Head of caudate nucleus (tissue), 42 donors: Measurements from ENCODE around the gene PIN4.
"Not testable (repeated sequence)": the region's sequence is repeated elsewhere in the genome, so short reads cannot be mapped to it uniquely, and the experiment has no call there.

Experiments
- DNase-seq, 42 donors: peaks; one replicate each; pipeline versions ENCODE4 v3.0.0 to v3.0.0-alpha.2; 2020 to 2021; ENCODE audit warnings: mixed read lengths in 7 of 42
- intact Hi-C: fragments of 100-400 bp; cut with DNase I; formaldehyde crosslinking; loops from one replicate; pipeline ENCODE4 v1.15.0; 2022

The PIN4 gene

GRCh38 chrX:72180539-72180938, 1.0 kb upstream of the PIN4 start:
- intact Hi-C loops: loop anchor here (2.0 kb wide), 1 partner anchor 48 kb away; no protein-coding TSS in a partner anchor
- DNase-seq: no peak

DNA sequence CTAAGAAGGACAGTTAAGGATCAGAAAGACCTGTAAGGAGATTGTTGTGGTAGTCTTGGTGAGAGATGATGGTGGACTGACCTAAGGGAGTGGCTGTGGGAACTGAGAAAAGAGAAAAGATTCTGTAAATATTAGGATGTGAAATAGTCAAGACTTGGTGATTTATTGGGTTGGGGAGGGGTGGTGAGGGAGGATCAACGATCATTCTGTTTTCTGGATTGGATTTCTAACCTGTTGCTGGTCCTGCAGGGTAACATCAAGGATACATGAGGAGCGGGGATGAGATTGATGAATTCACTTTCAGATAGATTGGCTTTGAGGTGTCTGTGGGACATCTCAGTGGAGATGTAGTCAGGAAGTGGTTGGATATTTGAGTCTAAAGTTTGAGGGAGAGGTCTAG, 1.4 kb downstream of the PIN4 start:
- no peak for DNase-seq
- intact Hi-C loops: no loop called here

DNA sequence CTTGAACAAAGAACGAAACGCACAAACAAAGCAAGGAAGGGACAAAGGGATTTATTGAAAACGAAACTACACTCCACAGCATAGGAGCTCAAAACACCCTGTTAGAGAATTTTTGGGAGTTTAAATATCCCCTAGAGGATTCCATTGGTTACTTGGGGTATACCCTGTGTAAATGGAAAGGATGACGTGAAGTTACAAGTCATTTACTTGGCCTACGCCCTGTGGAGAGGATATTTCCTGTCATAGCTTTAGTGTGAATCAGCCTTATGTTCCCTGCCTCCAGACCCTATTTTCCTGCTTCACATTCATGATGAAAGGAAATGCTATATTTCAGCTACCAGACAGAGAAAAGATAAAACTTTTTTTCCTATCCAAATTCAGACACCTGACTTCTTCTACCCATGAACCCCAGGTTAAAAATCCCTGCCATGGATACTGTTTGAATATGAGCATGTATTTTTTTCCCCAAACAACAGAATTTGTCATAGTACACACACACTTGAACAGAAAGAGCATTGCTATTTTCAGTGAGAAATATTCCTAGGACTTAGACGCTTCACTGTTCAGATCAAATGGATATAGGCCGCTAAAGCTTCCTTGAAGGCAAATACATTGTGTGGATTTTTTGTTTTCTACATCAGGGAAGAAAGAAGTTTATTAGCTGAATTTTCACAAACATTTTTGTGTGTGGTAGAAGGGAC, 20.4 kb downstream of the PIN4 start:
- intact Hi-C loops: no loop called here

GRCh38 chrX:72202792-72203401, 21.3 kb downstream of the PIN4 start:
- intact Hi-C loops: no loop called here
- no peak for DNase-seq

More for the DNA sequence above, 20.4 kb downstream of the PIN4 start:
- DNase-seq: no peak

DNA sequence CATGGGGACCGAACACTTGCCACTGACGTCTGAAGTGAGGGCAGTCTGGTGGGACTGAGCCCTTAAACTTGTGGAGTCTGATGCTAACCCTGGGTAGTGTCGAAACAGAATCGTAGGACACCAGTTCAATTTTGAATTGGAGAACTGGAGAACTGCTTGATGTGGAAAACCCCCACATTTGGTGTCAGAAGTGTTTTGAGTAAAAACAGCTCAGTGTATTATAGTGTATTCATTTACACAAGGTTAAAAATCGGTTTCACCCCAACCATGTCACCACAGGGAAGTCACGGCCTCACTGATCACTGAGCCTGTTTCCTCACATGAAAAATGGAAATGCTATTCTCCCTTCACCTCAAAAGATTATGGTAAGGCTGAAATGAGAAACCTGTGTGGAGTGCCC, 21.9 kb downstream of the PIN4 start:
- intact Hi-C loops: no loop called here
- no peak for DNase-seq

DNA sequence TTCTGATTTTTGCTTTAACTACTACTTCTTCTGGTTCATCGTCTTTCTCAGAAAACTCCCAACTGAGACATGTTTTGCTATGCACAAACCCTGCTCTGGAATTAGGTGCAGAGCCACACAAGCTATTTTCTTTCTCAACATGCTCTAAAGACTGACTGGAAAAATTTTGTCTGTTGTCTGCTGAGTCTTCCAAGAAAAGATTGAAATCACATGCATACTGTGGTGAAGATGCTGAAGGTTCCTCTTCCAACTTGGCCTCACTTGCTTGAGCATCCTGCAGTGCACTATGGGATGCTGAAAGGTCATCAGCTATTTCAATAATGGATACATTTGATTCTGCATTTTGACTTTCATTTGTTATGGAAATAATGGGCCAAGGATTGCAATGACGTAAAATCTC, 24.1 kb downstream of the PIN4 start:
- no peak for DNase-seq

GRCh38 chrX:72207366-72207765, 25.8 kb downstream of the PIN4 start:
- intact Hi-C loops: no loop called here
- DNase-seq: no peak

More for the DNA sequence above, 24.1 kb downstream of the PIN4 start:
- intact Hi-C loops: no loop called here

DNA sequence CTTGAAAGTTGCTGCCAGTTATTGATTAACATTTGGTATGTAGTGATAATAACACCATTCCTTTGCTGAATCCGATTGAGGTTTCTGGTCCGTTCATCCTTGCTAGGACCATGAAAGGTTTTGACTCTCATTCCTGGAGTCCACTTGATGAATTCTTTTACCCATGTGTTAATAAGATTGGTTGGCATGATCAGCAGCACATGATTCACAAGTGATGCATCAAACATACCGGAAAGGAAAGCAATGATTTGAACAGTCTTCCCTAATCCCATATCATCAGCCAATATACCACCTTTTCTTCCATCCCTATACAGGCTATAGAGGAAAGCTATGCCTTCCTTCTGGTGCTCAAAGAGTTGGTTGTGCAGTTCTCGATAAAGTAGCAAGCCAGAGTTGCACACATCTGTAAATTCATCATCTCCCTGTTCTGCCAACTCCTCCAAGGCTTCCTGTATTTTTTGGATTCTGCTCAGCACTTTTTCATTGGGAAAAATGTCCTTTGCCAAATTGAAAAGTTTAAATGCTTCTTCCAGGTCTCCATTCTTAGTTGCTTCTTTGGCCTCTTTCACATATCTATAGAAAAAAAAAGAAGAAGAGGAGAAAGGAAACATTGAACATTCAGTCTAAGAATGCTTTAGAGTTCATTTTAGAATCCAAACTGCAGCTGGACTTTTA, 26.7 kb downstream of the PIN4 start:
- intact Hi-C loops: no loop called here
- no peak for DNase-seq

DNA sequence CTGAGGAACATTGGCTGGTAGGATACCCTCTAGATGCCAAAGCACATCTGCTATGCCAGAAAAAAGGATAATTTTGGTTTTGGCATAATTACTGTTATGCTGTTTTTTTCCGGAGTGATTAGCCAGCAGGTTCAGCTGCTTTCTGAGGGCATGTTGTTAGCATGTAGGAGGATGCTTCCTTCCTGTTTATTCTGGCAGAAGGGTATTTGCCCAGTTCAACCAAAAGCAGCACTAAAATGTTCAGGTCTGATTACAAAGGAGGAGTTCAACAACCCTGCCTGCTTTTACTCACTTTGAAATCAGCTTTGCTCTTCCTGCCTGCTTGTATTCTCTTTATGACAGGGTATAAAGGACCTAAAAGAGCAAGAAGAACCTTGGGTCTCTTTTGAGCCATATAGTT, 35.4 kb downstream of the PIN4 start:
- no peak for DNase-seq

GRCh38 chrX:72220375-72220774, 38.8 kb downstream of the PIN4 start:
- DNase-seq, intact Hi-C loops: not testable (repeated sequence)

More for the DNA sequence above, 35.4 kb downstream of the PIN4 start:
- intact Hi-C loops: no loop called here

DNA sequence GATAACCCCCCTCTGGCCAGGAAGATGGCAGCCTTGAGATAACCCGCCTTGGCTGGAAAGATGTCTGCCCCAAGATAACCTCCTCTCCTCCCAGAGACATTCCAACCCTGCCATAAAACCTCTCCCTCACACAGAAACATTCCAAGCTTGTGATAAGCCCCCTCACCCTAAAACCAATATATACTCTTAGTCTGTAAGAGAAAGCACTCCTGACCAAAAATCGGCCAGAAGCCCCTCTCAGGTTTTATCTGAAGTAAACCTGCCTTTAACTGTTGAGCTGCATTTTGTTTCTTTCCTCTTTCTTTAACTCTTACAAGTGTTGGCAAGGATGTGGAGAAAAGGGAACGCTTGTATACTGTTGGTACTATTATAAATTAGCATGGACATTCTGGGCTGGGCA, 48.7 kb downstream of the PIN4 start:
- DNase-seq: no peak
- intact Hi-C loops: no loop called here

DNA sequence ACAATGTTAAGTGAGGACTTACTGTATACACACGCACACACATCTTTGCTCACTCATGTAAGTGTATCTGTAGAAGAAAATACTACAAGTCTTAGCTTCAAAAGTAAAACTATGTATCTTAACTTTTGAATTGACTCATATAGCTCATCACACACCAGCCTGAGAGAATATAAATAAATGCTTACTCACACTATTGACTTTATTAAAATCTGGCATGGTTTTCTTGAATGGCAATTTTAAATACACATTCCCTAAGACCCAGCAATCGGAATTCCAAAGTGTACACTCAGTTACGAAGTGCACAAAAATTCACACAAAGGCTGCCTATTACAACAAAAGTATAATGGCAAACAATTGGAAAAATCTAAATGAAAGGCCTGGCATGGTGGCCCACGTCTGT, 55.3 kb downstream of the PIN4 start:
- DNase-seq: no peak
- intact Hi-C loops: no loop called here

DNA sequence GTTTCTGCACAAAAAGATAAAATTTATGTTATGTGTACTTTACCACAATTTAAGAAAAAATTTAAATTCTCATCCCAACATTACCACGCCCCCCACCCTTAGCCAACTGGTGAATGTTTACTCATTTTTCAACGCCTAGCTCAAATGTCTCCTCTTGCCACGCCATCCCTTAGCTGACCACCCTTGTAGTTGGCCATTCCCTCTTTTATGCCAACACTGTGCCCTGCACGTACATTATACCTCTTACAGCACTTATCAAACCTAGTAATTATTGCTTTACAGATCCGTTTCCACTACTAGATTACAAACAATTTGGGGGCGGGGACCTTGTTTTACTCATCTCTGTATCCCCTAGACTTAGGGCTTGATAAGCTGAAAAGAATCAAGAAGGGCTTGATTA, 56.6 kb downstream of the PIN4 start:
- intact Hi-C loops: no loop called here
- no peak for DNase-seq

DNA sequence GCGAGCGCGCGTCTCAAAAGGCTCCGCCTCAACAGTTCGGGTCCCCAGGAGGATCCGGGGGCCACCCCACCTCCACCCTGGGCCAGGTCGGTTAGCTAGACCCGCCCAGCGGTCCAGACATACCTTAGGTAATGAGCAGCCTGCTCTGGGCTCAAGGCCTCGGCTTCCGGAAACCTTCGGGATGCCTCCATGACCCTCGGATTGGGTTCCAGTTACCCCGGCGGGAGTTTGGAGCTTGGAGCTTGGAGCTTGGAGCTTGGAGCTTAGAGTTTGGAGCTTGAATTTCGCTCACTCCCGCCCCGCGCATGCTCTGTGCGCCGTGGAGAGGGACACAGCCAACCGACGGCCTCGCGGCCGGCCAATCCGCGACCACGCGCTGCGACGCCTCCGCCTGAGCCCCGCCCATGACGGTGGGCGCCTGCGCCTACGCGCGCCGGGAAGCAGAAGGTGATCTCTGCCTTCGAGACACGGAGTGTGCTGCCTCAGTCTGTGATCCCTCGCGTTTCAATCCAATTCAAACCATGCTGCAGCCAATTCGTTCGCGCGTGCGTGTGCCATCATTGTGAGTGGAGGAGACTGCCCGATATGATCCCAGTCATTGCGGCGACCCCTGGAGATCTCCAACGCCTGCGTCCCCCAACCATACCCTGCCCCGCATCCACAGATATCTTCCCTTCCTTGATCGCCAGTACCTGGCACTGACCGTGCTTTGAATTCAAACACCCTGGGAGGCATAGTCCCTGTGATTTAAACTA, 57.3 kb downstream of the PIN4 start, which contains the start of gene ERCC6L:
Gene ERCC6L (minus strand): TSS at position 307 of the 755 bp plus-strand sequence. CDS start 116 bp downstream, at position 191.
- intact Hi-C loops: no loop called here
- peak; percentile 69 to 93 (median 87) for DNase-seq

- intact Hi-C loops: no loop called here
- DNase-seq: no peak
Measured at GRCh38 chrX:72240976-72241375, 59.4 kb downstream of the PIN4 start.

- intact Hi-C loops: no loop called here
- no peak for DNase-seq
Measured at GRCh38 chrX:72243472-72243871, 61.9 kb downstream of the PIN4 start.

DNA sequence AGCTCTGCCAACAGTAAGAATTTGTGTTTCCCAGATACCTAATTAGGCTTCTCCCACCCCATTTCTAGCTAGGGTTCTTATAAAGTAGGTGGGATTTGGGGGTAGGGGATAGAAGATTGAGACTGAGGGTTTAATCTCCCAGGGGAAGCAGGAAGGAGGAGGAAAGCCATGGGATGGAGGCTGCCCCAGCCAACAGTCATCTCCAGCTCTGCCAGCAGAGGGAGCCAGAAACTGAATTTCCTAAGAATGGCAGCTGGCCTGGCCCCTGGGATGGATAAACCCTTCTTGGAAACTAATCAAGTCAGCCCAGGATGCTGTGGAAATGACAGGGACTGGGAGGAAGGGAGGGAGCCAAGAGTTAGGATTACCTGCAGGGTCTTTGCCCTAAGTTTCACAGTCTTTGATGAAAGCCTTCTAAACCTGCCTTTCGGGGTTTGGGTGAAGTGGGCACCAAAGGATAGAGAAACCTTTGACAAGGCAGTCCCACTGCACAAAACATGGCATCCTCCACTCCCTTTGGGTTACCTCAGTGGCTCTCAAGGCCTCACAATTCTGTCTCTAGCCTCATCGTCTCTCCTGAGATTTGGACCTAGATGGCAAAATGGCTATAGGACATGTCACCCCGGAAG, 64.0 kb downstream of the PIN4 start:
- peak in 41 of 42 donors; percentile 21 to 84 (median 60) for DNase-seq
- intact Hi-C loops: no loop called here

DNA sequence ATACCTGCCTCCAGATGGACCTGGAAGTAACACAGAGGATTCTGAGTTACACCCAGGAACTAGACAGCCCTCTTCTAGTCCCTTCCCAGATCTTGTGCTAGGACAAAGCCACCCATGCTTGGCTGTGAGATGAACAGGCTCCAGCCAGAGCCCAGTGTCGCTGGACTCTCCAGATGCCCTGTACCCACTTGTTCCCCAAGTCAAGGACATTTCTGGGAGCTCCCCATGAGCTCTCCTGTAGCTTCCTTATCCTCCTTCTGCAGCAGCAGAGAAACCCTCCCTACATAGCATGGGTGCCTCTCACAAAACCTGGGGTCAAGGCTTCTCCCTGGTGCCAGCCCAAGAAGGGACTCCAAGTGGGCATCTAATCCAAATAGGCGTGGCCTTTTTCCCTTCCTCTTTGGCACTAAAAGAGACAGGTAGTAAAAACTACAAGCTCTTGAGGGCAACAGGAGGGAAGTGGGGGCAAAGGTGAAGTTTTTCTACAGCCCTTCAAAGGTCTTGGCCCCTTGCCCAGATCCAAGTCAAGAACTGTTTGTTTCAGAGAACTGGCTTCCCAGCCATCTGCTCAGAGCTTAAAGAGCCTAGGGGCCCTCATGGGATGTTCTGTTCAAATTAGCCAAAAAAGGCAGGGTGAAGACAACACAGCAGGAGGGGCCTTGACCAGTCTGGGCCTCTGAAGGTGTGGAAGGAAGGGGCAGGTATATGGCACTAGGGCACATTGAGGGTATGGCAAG, 65.8 kb downstream of the PIN4 start:
- intact Hi-C loops: no loop called here
- no peak for DNase-seq
